ENCODE results near the gene MAN2A1.

Gene MAN2A1

DNA sequence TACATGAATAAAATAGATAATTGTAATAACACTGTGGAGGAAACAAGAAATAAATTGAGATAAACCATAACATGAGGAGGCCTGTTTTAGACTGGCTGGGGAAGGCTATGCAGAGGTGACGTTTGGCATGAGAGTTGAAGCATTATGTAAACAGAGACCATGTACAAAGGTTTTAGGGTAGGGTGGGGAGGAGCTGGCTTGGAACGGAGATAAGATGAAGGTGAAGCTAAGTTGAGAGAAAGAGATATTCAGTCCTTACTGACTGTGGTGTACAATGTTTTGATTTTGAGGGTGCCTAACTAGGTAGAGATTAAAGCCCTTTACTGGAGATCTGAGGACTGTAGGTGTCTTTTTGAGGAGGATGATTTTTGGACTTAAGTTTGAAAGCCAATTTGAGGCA lies 17.8 kb downstream of the MAN2A1 start:
- DNase-seq (ENCODE audit: low spot score), result no peak

DNA sequence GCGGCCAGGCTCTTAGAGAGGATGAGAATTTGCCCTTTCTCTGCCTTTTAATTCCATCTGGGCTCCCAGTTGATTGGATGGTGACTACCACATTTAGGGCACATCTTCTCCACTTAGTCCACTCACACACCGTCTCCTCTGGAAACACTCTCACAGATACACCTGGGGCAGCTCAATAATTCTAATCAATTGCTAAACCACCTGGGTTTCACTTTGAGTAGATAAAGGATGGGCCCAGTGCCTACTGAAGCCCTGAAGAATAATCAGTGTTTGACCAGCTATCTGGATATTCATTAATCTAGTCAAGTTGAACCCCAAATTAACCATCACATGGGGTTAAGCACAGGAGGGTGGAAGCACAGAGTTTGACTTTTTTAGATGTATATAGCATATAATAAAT lies 19.1 kb downstream of the MAN2A1 start:
- DNase-seq (ENCODE audit: low spot score), result no peak

GRCh38 chr5:109709225-109709624 lies 19.5 kb downstream of the MAN2A1 start:
- DNase-seq (ENCODE audit: low spot score), result no peak

GRCh38 chr5:109711673-109712072 lies 21.9 kb downstream of the MAN2A1 start:
- DNase-seq (ENCODE audit: low spot score), result no peak

DNA sequence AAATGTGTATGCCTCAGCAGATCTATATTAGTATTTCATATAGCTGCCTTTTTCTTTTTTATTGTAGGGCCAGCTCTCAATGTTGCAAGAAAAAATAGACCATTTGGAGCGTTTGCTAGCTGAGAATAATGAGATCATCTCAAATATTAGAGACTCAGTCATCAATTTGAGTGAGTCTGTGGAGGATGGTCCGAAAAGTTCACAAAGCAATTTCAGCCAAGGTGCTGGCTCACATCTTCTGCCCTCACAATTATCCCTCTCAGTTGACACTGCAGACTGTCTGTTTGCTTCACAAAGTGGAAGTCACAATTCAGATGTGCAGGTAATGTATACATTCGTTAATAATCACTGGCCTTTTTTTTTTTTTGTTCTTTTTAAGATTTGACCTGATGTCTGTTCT lies 23.7 kb downstream of the MAN2A1 start:
- DNase-seq (ENCODE audit: low spot score), result no peak

GRCh38 chr5:109714592-109714991 lies 24.9 kb downstream of the MAN2A1 start:
- DNase-seq (ENCODE audit: low spot score), result no peak

DNA sequence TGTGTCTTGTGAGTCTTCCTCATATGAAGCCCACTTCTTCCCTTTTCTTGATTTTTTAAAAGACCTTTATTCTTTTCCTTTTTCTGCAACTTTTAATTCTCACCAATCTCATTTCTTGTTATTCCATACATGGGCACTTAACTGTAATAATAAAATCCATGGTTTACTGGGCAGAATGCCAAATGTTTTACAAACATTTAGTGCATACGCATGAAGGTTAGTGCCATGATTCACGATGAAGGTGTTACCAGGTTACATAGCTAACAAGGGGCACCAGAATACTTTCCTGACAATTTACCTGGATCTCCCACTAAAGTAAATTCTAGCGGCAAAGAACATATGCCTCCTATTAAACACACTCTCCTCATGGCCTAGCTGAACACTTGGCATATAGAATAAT lies 28.5 kb downstream of the MAN2A1 start:
- no peak for DNase-seq (ENCODE audit: low spot score)

DNA sequence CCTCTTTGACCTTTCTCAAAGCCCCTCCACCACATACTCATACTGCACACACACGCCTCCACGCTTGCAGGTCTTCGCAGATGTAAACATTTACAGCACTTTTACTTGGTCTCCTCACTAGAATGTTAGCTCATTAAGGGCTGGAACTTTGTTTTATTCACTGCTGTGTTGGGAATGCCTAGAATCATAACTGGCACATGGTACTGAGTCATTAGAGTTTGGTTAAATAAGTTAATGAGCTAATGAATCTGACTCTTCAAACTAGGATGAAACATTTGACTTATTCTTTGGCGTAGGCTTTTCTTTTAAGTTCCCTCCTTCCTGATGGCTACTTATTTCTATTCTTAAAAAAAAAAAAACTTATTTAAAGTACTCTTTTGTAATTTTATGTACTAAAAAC lies 28.9 kb downstream of the MAN2A1 start:
- DNase-seq (ENCODE audit: low spot score), result no peak

- DNase-seq (ENCODE audit: low spot score), result no peak
Observed at GRCh38 chr5:109719978-109720377, 30.3 kb downstream of the MAN2A1 start.

- DNase-seq (ENCODE audit: low spot score), result no peak
Observed at GRCh38 chr5:109721741-109722140, 32.0 kb downstream of the MAN2A1 start.

DNA sequence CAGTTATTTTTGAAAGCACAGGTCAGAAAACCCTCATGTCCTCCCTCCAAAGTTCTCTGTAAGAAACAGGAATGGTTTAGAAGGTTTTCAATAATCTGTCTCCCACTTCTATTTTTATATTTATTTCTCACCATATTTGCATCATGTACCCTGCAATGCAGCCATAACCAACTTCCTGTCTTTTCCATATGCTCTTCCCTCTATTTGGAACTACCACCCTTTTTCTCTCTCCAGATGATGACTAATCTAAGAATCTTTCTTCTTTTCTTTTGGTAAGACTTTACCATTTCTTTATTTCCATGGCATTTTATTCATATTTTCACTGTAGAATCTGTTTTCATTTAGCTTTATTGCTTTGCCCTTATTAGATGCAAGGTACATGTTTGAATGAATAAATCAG lies 33.9 kb downstream of the MAN2A1 start:
- no peak for DNase-seq (ENCODE audit: low spot score)

DNA sequence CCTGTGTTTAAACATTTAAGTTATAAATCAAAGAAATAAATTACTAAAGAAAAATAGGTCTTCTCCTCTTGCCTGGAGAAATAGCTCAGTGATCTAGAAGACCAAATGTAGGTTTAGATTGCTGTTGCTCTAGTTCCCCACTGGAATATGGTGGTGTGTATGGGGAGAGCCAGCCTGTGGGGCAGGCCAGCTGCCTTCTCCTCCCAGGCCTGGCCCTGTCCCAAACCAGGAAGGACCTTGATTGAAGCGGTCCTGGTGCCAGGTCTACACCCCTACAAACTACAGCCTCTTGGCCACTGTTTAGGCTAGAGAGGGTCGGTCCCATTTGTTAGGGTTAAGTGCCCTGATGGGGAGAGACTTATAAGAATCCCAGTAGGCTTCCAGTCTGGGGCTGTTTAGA lies 35.4 kb downstream of the MAN2A1 start:
- DNase-seq (ENCODE audit: low spot score), result no peak

DNA sequence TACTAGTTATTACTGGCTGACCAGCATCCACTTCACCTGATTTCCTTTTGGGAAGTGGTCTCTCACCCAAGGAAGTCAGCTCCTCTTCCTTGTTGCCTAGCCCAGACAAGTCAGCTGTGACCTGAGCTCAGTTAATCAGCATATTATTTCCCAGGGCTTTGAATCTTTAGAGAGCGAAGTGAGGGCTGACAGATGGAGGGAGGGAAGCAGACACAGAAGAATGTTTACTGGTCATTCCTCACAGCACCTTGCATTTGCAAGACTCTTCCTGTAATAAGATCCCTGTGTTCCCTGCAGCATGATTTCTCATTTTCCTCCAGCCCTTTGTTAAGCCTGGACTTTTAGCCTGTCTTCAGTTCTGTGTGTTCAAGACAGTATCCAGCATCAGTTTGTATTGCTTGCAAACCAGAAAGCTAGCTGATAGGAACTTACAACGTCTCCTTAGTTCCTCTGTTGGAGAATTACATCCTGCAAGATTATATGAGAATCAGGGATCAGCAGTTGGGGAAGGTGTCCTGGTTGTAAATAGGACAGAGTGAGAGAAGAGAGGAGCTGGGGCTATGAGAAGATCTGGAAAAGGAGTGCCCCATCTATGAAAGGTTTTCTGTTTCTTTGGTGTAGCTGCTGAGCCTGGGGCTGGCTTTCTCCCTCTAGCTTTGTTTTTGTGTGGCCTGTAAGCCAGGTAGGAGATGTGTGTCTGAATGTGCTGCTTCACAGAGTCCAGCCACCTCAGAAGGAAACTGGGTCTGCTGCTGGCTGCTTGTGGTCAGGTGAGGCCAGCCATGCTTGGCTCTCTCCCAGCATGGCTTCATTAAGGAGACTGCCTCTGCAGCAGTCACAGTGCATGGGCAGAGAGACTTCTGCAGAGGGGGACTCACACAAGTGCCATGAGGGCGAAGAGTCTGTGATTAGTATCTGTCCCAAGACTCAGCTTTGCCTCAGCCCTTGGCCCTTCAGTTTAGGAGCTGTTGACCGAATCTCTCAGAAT lies 50.3 kb downstream of the MAN2A1 start:
- peak; percentile 7 for DNase-seq (ENCODE audit: low spot score)

GRCh38 chr5:109740966-109741365 lies 51.2 kb downstream of the MAN2A1 start:
- DNase-seq (ENCODE audit: low spot score), result no peak

DNA sequence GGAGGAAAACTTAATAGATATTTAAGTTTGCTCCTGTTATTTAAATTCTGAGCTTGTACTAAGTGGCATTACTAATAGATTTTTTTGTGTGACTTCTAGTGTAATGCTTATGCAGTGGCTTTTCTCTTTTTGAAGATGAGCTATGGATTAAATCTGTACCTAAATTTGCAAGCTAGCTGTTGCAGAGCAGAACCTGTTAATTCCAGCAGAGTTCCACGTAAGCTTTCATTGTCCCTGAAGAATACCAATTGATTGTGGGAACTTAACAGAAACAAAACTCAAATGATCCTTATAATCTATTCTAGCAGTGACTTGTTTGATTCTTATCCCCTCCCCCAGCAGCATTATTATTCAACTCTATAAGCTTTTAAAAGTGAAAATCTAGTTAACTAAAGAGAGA lies 51.7 kb downstream of the MAN2A1 start:
- DNase-seq (ENCODE audit: low spot score), result no peak

GRCh38 chr5:109743041-109743531 lies 53.4 kb downstream of the MAN2A1 start:
- no peak for DNase-seq (ENCODE audit: low spot score)

DNA sequence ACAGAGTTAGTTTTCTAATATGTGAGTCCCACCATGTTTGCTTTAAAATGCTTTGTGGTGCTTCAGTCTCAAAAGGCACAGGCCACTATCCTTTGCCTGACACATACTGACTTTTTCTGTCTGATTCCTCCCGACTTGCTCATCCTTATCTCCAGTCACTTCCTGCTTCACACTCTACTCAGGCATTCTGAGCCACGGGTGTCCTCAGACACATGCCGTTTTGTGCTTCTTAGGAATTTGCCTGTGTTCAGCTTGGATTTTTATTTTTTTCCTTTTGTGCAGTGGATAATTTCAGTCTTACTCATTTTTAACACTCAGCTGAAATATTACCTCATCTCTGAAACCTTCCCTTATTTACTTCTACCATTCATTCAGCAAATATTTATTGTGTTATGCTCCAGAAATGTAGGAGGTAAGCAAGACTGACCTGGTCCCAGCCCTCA lies 54.1 kb downstream of the MAN2A1 start:
- peak; percentile 91 for DNase-seq (ENCODE audit: low spot score)

- DNase-seq (ENCODE audit: low spot score), result no peak
Observed at GRCh38 chr5:109744261-109744660, 54.5 kb downstream of the MAN2A1 start.

DNA sequence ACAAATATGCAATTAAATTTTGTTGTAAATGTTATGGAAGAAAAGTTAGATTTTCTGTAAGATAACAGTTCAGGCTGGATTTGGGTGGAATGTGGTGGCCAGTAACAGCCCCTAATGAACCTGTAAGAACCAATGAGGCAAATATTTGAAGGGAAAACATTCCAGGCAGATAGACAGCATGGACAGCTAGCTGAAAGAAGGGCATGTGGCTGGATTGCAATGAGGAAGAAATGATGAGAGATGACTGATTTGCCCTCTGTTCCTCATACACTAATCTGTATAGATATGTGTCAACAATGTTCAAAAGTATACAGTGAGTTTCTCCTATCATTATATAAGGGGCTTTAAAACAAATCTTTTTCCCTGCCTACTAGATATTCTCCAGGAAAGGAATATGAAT lies 58.8 kb downstream of the MAN2A1 start:
- no peak for DNase-seq (ENCODE audit: low spot score)

DNA sequence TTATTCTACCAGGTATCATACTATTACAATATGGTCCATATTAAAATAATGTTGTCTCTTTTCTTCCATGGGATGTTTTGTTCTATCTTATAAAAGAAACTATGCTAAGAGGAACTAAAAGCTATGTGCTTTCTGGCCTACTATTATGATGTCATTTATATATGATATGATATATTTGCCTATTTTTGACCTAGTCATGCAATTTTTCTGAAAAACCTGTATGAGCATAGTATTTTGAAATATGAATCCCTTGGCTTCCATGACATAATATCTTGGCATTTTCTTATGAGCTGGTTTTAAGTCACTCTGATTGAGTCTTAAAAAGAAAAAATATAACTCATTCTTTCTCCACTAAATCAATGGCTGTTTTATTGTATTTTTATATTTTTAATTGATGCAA lies 60.7 kb downstream of the MAN2A1 start:
- DNase-seq (ENCODE audit: low spot score), result no peak

- no peak for DNase-seq (ENCODE audit: low spot score)
Observed at GRCh38 chr5:109753279-109753678, 63.6 kb downstream of the MAN2A1 start.

GRCh38 chr5:109754319-109754718 lies 64.6 kb downstream of the MAN2A1 start:
- DNase-seq (ENCODE audit: low spot score), result no peak

DNA sequence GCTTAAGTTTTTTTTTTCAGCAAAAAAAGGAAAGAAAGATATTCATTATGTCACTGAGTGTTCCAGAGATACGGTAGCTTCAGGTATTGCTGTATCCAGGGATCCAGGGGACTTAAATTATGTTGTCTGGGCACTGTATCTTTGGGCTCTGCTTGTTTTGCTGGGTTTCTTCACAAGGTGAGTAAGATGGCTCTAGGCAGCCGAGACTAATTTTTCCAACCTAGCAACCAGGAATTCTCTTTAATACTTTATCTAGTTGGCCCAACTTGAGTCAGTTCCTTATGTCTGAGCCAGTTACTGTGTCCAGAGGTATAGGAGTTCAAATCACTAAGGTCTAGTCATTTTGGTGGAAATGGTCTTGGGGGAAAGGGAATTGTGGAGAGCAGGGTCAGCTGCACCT lies 66.0 kb downstream of the MAN2A1 start:
- DNase-seq (ENCODE audit: low spot score), result no peak
